Vagina (tissue), 2 donors: ENCODE measurements around the gene SAFB.

ENCODE experiments used
- CTCF ChIP-seq, 3 experiments: fragments of 450-650 bp in 2 of 3; fragments of 200-600 bp in 1 of 3; sonication (generic) in 1 of 3; IDR thresholded peaks; one replicate each; pipeline ENCODE4 v1.5.1; 2017 to 2019; ENCODE audit warnings: antibody characterized with exemption in 3 of 3, mild to moderate bottlenecking in 2 of 3, moderate library complexity in 2 of 3
- POLR2A ChIP-seq, 2 donors: fragments of 450-650 bp; IDR thresholded peaks; one replicate each; pipeline ENCODE4 v1.6.1; 2017; ENCODE audit warnings: antibody characterized with exemption in 2 of 2, mild to moderate bottlenecking in 2 of 2, moderate library complexity in 2 of 2

GRCh38 chr19:5711713-5712161 is 88.9 kb downstream of the SAFB start:
- TF ChIP-seq CTCF (IDR thresholded peaks at IDR 0.05) = no peak
- TF ChIP-seq POLR2A (IDR thresholded peaks at IDR 0.05) = no peak
